ENCODE data around the gene SEC61B.

GRCh38 chr9:99237356-99237755, 15.3 kb downstream of the SEC61B start:
- TF ChIP-seq POLR2AphosphoS5 (IDR thresholded peaks at IDR 0.05; ENCODE audit: low read depth), result no peak
- no peak for TF ChIP-seq CTCF (conservative IDR thresholded peaks at IDR 0.05; ENCODE audit: low read depth in 2 of 2)
- no peak for TF ChIP-seq EZH2 (IDR thresholded peaks at IDR 0.05; ENCODE audit: low read depth, unreplicated experiment)
- TF ChIP-seq STAT1 (IDR thresholded peaks at IDR 0.05; ENCODE audit: unreplicated experiment), result no peak
- TF ChIP-seq REST (IDR thresholded peaks at IDR 0.05; ENCODE audit: unreplicated experiment), result no peak
- TF ChIP-seq EZH2phosphoT487 (IDR thresholded peaks at IDR 0.05; ENCODE audit: unreplicated experiment), result no peak
- no peak for TF ChIP-seq NANOG (IDR thresholded peaks at IDR 0.05; ENCODE audit: borderline replicate concordance)
- TF ChIP-seq CREB1 (CRISPR knock-in tag; IDR thresholded peaks at IDR 0.05; ENCODE audit: low read depth), result no peak
- TF ChIP-seq ETS1 (IDR thresholded peaks at IDR 0.05), result no peak
